GM10847 (cell line): Measurements from ENCODE around the gene PRPF8.

ENCODE experiments used
- POLR2A ChIP-seq: IDR thresholded peaks from 2 replicates; pipeline ENCODE4 v1.6.1; 2011; ENCODE audit not compliant: insufficient read length; ENCODE audit errors: extremely low read depth

PRPF8 gene

GRCh38 chr17:1684378-1685189 lies at the start of gene PRPF8:
Gene PRPF8, minus strand, starts transcription at chr17:1684867. Its CDS starts 296 bp downstream, at chr17:1684571.
- TF ChIP-seq POLR2A: peak; percentile 71

GRCh38 chr17:1733759-1734158 lies 49.1 kb upstream of the PRPF8 start:
- no peak for TF ChIP-seq POLR2A

GRCh38 chr17:1732833-1733321 lies 48.2 kb upstream of the PRPF8 start:
- TF ChIP-seq POLR2A: no peak

- TF ChIP-seq POLR2A: no peak
Observed at GRCh38 chr17:1732241-1732832, 47.7 kb upstream of the PRPF8 start.

GRCh38 chr17:1731194-1731506 lies 46.5 kb upstream of the PRPF8 start:
- TF ChIP-seq POLR2A: no peak

- TF ChIP-seq POLR2A: no peak
Observed at GRCh38 chr17:1730326-1731193, 45.9 kb upstream of the PRPF8 start.

- no peak for TF ChIP-seq POLR2A
Observed at GRCh38 chr17:1729966-1730325, 45.3 kb upstream of the PRPF8 start.

GRCh38 chr17:1727876-1728630 lies 43.4 kb upstream of the PRPF8 start:
- TF ChIP-seq POLR2A: no peak

GRCh38 chr17:1727258-1727789 lies 42.7 kb upstream of the PRPF8 start:
- no peak for TF ChIP-seq POLR2A

- no peak for TF ChIP-seq POLR2A
Observed at GRCh38 chr17:1726626-1727257, 42.1 kb upstream of the PRPF8 start.

GRCh38 chr17:1725642-1726511 lies 41.2 kb upstream of the PRPF8 start:
- no peak for TF ChIP-seq POLR2A

GRCh38 chr17:1724869-1725641 lies 40.4 kb upstream of the PRPF8 start:
- no peak for TF ChIP-seq POLR2A
